ENCODE data around the gene LSM12.

LSM12 gene

DNA sequence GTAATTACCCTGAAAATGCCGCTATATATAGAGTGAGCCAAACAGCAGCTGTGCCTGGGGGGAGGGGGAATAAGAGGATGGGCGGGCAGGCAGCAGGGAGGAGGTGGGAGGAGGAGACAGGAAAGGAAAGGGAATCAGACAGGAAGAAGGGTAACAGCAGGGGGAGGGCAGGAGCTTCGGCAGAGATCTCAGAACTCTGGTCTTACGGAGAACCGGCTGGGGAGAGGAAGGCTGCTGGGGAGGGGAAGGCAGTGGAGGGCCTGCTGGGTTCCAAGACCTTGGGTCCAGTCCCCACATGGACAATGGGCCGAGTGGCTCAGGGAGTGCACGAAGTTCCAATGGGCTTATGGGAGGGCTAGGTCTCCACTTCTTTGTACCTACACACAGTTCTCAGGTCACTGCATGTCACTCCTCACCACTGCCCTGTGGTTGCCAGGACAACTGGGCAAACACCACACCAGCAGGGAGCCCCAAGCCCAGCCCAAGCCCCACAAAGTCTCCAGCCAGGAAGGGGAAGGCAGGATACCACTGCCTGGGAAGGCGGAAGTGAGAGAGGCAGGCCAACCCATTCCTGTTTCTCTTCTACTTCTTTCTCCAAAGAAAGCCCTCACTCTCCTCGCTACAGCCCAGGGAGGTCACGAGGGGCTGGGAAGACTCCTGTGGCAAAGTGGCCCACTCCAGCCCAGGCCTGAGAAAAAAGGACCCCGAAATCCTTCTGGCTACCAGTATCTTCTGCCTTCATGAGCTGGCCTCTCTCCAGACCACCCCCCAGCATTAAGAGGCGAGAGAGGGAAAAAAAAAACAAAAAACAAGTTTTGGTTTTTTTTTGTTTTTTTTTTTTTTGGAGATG lies 29.4 kb upstream of the LSM12 start:
- in situ Hi-C loops (cut with MboI; ENCODE audit: low sequenced_read_pairs): no loop called here

- in situ Hi-C loops (cut with MboI; ENCODE audit: low sequenced_read_pairs): no loop called here
These were observed 28.8 kb upstream of the LSM12 start for GRCh38 chr17:44095388-44095646.

DNA sequence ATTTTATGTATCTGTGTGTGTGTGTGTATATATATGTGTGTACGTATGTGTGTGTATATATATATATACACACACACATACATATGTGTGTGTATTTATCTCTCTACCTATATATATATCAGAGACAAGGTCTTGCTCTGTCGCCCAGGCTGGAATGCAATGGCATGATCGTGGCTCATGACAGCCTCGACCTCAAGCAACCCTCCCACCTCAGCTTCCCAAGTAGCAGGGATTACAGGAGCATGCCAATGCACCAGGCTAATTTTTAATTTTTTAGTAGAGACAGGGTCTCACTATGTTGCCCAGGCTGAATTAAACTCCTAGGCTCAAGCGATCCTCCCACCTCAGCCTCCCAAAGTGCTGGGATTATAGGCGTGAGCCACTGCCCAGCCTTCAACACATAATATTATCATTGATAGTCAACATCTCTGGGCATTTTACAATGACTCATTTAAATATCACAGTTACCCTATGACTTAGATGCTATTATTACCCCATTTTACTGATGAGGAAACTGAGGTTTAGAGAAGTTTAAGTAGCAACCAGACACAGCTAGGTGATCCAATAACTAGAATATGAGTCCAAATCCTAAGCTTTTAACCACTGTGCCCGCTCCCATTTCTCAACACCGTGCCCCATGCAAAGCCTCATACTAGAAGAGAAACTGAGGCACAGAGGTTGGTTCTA lies 28.4 kb upstream of the LSM12 start:
- in situ Hi-C loops (cut with MboI; ENCODE audit: low sequenced_read_pairs): no loop called here

DNA sequence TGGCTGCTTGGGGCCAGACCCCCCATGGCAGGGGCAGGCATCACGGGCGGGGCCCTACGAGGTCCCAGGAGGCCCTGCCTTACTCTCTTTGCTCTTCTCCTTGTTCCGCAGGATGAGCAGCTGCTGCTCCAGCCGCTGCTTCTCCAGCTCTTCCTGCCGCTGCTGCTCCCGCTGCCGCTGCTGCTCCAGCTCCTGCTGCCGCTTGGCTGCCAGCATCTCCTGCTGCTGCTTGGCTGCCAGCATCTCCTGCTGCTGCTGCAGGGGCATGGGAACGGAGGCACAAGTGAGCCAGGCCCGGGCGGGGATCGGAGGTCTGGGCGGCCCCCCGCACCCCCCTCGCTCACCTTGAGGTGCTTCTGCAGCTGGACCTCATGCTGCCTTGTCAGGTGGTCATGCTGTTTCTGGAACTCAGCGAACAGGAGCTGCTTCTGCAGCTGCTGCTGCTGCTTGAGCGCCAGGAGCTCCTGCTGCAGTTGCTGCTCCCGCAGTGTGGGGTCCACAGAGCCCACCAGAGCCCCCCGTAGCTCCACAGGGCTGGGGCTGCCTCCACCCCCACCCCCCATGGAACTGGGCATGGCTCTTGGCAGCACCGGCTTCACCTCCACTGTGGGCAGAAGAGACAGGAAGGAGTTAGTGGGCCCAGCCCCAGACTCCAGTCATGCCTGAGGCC lies 26.9 kb upstream of the LSM12 start:
- in situ Hi-C loops (cut with MboI; ENCODE audit: low sequenced_read_pairs): no loop called here

DNA sequence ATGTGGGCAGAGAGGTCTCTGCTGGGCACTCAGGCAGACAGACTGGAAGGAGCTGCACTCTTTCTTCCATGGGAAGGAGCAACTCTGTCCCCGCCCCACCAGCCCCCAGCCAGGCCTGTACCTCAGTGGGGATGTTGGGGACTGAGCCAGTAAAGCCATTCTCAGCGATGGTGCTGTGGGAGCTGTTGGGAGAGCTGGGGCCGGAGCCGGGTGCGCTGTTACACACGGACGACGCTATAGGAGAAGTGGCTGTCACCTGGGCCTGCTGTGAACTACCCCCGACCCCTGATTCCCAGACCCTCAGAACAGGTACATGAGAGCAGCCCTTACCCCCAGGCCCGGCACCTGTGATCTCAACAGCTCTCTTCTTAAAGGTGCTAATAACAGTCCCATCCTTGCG lies 25.6 kb upstream of the LSM12 start:
- in situ Hi-C loops (cut with MboI; ENCODE audit: low sequenced_read_pairs): no loop called here

GRCh38 chr17:44091200-44091997 lies 24.9 kb upstream of the LSM12 start:
- in situ Hi-C loops (cut with MboI; ENCODE audit: low sequenced_read_pairs): no loop called here

- in situ Hi-C loops (cut with MboI; ENCODE audit: low sequenced_read_pairs): no loop called here
These were observed 21.8 kb upstream of the LSM12 start for GRCh38 chr17:44088254-44088653.

GRCh38 chr17:44087319-44087718 lies 20.8 kb upstream of the LSM12 start:
- in situ Hi-C loops (cut with MboI; ENCODE audit: low sequenced_read_pairs): no loop called here

- in situ Hi-C loops (cut with MboI; ENCODE audit: low sequenced_read_pairs): no loop called here
These were observed 20.2 kb upstream of the LSM12 start for GRCh38 chr17:44086364-44087311.

DNA sequence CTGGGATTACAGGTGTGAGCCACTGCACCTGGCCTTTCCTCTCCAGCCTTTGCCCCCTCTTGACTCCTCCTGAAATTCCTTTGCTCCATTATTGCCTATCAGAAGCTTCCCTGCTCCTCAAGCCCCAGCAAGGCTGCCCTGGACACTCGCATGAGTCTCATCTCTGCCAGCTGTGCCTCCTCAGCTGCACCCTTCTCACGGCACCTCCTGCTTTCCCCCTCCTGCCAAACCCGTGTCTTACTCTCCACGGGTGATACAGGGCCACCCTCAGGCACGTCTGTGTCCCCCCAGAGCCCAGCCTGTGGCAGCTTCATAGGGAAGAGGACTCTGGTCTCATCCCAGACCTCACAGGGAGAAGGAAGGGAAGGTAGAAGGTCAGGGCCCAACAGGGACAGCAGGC lies 19.4 kb upstream of the LSM12 start:
- in situ Hi-C loops (cut with MboI; ENCODE audit: low sequenced_read_pairs): no loop called here

DNA sequence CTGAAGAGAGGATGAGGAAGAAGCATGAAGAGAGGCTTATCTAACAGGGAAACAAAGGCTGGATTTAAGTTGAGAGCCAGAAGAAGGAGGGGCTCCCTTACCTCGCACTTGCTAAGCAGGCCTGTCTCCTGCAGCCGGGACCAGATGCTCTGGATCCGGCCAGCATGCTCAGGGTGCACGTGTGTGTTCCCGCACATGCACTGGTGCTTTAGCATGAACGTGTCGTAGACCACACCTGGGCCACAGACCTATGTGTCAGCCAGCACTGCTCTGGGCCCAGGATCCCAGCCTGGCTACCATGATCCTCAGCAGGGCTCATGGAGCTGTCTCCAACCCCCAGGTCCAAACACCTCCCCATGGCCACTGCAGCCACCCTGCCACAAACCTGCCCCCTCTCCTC lies 18.4 kb upstream of the LSM12 start:
- in situ Hi-C loops (cut with MboI; ENCODE audit: low sequenced_read_pairs): no loop called here

- in situ Hi-C loops (cut with MboI; ENCODE audit: low sequenced_read_pairs): no loop called here
These were observed 17.7 kb upstream of the LSM12 start for GRCh38 chr17:44084131-44084538.

GRCh38 chr17:44083250-44083849 lies 16.9 kb upstream of the LSM12 start:
- in situ Hi-C loops (cut with MboI; ENCODE audit: low sequenced_read_pairs): no loop called here

DNA sequence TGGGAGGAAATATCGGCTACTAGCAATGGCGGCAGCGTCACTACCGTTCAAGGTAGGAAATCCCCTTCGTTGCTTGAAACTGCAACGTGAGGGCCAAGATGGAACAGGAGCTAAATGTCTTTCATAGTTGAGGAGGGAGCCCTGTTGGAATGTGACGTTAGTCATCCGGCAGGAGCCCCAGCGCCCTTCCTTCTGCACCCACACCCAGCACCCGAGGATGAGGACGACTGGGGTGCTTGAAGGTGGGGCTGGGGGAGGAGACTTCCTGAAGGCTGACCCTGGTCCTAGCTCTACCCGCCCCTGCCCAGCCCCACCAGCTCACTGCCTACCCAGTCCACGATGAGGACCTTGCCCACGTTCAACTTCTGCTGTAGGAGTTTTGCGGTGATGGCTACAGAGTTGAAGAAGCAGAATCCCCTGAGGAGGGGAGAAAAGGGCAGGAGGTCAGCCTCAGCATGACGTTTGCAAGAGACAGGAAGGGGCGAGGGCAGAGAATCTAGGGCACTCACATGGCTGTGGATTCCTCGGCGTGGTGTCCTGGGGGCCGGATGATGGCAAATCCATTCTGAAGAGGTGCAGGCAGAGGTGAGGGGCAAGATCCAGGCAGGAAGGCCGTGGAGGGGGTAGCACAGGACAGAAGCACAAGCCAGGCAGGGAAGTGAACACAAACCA lies 15.9 kb upstream of the LSM12 start:
- in situ Hi-C loops (cut with MboI; ENCODE audit: low sequenced_read_pairs): no loop called here

GRCh38 chr17:44081681-44082080 lies 15.2 kb upstream of the LSM12 start:
- in situ Hi-C loops (cut with MboI; ENCODE audit: low sequenced_read_pairs): no loop called here

DNA sequence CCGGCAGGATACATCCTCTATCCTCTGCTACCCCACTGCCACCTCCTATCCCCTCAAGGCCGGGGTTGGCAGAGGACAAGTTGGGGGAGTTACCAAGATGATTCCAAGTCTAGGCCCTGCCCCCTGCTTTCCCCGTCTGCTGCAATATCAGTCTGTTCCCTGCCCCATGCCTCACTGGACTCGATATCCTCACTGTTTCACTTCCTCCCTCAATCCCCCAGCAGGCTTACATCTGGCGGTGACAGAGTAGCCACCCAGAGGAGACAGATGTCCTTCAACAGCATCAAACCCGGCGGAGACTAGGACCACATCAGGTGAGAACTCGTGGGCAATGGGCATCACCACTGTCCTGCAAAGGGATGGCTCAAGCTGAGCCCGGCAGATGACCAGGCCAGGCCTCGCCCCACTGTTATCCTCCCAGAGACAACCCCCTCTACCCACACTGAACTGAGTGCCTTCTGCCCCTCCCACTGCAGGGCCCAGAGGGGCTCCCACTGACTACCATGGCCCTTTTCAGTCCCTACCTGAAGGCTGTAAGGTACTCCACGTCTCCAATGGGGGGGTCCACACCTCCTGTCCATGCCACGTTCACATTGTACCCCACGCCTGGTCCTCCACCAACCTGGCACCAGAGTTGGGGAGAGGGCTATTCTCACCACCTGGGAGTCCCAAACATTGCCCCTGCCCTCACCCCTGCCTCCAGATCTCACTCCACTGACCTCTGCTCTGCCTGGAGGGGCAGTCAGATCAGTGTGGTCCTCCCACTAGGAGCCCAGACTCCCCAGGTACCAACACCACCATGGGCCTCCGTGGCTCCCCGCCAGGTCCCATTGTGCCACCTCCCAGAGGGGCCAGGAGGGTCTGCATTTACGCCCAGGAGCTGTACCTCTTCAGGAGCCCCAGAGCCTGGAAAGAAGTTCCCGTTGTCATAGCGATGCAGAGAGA lies 13.7 kb upstream of the LSM12 start:
- in situ Hi-C loops (cut with MboI; ENCODE audit: low sequenced_read_pairs): no loop called here

GRCh38 chr17:44078412-44078811 lies 11.9 kb upstream of the LSM12 start:
- in situ Hi-C loops (cut with MboI; ENCODE audit: low sequenced_read_pairs): no loop called here

DNA sequence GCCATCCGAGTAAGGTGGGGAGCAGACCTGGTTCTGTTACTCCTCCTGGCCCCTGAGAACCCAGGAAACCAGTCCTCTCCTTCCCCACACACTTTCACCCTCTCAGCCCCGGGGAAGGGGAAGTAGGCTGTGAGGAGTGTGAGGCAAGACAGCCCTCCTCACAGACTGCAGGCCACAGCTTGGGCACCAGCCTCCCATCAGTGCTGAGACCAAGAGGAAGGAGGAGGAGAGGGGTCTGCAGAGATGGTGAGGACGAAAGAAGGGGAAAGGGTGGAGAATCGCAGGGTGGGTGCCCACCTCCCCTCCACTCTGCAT lies 11.1 kb upstream of the LSM12 start:
- in situ Hi-C loops (cut with MboI; ENCODE audit: low sequenced_read_pairs): no loop called here
